Skin of body (tissue), 2 donors: ENCODE results near the gene MT1E. TPM values are rescaled to one million over a fixed set of nuclear protein-coding genes. Genes with fewer than 3 reads are reported as not detected.
A peak's percentile ranks its signal among the peaks of the same experiment; 100 is the strongest.

ENCODE experiments used
- DNase-seq: peaks from one replicate; lab custom pipeline; 2025; lab: John Stamatoyannopoulos, UW
- total RNA-seq: library from RNA; depleted of rRNA; stranded (reverse); fragments of >200 nt; gene quantifications from one replicate; pipeline ENCODE4 v1.2.3, GENCODE V29; 2014

The MT1E gene
- total RNA-seq, 1 donor from 2014 or later = 13.8 TPM

DNA sequence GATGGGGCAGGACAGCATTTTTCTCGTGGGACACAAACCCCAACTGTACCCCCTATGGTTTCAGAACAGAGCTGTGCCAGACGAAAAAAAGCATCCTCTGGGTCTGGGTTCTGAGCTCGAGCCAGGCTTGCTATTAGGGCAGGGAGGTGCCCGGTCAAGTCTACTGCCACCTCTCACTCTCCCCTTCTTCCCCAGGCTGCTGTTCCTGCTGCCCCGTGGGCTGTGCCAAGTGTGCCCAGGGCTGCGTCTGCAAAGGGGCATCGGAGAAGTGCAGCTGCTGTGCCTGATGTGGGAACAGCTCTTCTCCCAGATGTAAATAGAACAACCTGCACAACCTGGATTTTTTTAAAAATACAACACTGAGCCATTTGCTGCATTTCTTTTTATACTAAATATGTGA lies 1.1 kb downstream of the MT1E start:
- no peak for DNase-seq

DNA sequence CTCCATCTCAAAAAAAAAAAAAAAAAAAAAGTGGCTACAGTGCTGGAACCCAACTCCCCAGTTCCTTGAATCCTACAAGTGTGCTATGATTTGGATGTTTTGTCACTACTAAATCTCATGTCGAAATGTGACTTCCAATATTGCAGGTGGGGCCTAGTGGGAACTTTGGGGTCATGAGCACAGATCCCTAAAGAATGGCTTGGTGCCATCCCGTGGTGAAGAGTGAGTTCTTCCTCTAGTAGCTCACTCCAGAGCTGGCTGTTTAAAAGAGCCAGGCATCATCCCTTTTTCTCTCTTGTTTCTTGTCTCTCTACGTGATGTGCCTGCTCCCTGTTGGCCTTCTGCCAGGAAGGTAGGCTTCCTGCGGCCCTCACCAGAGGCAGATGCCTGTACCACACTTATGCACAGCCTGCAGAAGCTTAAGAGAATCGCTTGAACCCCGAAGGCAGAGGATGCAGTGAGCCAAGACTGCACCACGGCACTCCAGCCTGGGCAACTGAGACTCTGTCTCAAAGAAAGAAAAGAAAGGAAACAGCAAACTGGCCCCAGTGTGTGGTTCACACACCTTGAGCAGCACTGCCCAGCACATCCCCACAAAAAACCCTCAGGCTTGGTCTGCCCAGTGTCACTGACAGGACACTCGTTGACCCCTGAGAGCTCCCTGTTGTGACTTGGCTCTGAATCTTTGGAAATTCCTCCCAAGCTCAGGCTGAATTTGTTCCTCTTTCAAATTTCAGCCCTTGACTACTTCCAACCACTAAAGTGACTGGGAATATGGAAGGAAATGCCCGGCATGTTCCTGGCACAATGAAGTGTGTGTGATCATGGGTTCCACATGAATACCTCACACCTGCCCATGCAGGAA lies 3.1 kb downstream of the MT1E start:
- DNase-seq = no peak

DNA sequence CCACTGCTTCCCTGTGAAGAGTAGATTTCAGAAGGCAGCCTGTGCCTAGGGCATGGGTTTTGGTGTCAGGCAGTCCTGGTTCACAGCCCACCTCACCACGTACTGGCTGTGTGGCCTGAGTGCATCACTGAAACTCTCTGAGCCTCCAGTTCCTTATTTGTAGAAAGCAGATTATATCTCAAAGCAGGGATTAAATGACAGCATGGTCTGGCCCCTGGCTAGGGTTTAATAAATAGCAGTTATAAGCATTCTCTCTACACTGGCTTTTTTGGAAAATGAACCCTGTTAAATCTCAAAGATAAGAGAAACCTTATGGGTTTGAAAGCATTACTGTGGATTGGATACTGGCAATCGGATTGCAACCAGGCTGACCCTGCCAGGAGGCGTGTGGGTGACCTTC lies 4.0 kb downstream of the MT1E start:
- DNase-seq = no peak

DNA sequence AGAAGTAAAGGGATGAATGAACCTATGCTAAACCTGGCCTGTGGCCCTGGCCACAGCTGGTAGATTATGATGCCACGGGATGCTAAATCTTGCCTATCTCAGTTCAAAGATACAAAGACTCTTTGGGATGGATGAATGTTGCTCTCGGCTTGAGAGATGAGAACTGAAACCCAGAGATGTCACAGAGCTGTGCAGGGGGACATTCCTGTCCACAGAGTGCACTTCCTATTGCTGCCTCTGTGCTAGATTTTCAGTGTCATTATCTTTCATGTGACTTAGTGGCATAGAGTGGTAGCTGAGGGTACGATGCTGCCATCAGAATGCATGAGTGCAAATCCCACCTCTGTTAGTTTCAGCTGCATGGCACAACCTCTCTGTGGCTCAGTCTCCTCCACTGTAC lies 4.6 kb downstream of the MT1E start:
- no peak for DNase-seq

DNA sequence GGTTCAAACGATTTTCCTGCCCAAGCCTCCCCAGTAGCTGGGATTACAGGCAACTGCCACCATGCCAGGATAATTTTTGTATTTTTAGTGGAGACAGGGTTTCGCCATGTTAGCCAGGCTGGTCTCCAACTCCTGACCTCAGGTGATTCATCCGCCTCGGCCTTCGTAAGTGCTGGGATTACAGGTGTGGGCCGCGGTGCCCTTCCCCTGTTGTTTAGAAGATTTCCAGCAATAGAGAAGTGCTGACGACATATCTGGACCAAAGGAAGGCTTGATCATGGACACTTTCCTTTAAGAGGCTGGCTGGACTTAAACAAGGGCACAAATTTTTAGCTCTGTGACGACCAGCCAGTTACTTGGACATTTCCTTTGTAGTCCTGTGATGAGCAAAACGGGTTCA lies 5.6 kb downstream of the MT1E start:
- DNase-seq = no peak

DNA sequence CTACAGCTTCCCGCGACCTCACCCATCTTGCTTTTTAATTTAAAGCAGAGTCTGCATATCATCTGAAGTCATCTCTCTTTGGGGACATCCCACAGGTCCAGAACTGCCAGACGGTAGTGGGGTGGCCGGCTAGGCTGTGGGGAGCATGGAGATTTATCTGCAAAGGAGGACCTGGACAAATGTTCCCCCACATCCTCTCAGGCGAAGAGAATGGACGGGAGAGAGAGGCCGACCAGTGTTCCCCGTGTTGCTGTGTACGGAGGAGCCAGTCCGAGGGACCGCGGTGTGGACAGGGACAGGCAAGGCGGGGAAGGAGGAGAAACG lies 6.2 kb downstream of the MT1E start:
- no peak for DNase-seq

DNA sequence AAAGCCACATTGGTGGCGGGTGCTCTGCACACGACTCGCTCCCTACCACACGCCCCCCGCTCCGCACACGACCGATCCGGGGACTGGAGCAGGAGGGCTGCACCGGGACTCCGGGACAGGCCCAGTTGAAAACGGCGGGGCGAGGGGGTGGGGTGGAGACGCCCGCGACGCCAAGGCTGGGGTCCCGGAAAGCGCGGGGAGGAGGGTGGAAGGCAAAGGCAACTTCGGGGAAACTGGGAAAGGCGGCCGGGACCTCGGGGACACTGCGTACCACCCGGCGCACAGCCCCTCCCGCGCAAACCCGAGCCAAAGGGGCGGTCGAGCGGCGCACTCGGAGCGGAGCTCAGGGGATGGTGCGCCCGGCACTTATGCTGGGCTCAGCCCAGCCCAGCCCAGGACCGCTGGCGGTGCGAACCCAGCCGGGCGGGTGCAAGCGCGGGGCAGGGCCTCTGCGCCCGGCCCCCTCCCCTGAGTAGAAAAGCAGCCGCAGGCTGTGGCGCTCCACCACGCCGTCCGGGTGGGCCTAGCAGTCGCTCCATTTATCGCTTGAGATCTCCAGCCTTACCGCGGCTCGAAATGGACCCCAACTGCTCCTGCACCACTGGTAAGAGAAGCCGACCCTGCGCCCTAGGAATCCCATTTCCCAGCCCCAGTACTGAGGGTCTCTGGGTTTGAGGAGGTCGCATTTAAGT lies 6.7 kb downstream of the MT1E start, which contains the start of gene MT1M:
Gene MT1M (plus strand): TSS at position 504 of the 692 bp plus-strand sequence. CDS start 73 bp downstream, at position 577.
- peak; percentile 17 for DNase-seq

DNA sequence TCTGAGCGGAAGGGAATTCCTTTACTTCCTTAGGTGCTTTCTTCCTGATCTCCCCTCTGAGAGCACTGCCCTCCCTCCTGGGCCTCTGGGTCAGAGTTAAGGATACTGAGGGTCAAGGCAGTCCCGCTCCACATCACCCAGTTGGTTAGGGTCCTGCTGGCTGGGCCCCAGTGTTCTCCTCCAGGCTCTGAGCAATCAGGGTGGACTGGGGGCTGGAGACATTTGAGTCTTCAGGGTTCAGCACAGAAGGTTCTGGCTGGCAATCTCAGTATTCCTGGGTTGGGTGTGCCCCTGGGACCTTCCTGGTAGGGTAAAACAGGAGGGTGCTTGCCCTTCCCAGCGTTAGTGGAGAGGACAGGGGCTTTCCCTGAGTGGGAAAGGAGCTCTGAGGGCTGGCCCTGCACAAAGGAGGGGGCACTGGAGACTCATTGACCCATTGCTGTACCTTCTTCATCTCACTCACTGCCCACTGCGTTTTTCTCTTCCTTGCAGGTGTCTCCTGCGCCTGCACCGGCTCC lies 7.3 kb downstream of the MT1E start:
- no peak for DNase-seq

DNA sequence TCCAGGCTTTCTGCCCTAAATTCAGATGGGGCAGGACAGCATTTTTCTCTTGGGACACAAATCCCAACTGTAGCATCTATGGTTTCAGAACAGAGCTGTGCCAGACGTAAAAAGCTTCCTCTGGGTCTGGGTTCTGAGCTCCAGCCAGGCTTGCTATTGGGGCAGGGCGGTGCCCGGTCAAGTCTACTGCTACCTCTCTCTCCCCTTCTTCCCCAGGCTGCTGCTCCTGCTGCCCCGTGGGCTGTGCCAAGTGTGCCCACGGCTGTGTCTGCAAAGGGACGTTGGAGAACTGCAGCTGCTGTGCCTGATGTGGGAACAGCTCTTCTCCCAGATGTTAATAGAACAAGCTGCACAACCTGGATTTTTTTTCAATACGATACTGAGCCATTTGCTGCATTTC lies 8.0 kb downstream of the MT1E start:
- DNase-seq = no peak

DNA sequence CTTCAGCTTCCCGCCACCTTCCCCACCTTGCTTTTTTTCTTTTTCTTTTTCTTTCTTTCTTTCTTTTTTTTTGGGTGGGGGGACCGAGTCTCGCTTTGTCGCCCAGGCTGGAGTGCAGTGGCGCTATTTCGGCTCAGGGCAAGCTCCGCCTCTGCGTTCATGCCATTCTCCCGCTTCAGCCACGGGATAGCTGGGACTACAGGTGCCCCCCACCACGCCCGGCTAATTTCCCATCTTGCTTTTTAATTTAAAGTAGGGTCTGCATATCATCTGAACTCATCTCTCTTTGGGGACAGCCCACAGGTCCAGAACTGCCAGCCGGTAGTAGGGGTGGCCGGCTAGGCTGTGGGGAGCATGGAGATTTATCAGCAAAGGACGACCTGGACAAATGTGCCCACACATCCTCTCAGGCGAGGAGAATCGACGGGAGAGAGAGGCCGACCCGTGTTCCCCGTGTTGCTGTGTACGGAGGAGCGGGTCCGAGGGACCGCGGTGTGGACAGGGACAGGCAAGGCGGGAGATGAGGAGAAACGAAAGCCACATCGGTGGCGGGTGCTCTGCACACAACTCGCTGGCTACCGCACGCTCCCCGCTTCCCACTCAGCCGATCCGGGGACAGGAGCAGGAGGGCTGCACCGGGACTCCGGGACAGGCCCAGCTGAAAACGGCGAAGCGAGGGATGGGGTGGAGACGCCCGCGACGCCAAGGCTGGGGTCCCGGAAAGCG lies 9.3 kb downstream of the MT1E start:
- DNase-seq = no peak

DNA sequence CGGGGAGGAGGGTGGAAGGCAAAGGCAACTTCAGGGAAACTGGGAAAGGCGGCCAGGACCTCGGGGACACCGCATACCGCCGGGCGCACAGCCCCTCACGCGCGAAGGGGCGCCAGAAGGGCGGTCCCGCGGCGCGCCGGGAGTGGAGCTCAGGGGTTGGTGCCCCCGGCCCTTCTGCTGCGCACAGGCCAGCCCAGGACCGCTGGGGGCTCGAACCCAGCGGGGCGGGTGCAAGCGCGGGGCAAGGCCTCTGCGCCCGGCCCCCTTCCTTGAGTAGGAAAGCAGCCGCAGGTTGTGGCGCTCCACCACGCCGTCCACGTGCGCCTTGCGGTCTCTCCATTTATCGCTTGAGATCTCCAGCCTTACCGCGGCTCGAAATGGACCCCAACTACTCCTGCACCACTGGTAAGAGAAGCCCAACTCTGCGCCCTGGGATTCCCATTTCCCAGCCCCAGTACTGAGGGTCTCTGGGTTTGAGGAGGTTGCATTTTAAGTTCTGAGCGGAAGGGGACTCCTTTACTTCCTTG lies 9.9 kb downstream of the MT1E start:
- no peak for DNase-seq

DNA sequence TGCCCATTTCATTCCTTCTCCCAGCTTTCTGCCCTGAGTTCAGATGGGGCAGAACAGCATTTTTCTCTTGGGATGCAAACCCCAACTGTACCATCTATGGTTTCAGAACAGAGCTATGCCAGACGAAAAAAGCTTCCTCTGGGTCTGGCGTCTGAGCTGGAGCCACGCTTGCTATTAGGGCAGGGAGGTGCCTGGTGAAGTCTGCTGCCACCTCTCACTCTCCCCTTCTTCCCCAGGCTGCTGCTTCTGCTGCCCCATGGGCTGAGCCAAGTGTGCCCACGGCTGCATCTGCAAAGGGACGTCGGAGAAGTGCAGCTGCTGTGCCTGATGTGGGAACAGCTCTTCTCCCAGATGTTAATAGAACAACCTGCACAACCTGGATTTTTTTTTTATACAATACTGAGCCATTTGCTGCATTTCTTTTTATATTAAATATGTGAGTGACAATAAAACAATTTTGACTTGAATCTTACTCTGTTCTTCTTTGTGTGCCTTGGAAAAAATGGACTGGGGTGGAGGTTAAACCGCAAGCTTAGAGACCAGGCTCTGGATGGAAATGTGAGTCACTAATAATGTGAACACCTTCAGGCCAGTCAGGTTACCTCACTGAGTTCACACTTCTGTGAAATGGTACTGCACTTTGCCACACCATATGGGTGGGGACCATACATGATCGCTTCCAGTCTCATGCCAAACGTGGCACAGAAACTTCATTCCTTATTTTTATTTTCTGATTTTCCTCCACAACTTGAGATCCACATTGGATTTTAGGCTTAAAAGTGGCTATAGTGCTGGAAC lies 11.2 kb downstream of the MT1E start:
- DNase-seq = no peak

DNA sequence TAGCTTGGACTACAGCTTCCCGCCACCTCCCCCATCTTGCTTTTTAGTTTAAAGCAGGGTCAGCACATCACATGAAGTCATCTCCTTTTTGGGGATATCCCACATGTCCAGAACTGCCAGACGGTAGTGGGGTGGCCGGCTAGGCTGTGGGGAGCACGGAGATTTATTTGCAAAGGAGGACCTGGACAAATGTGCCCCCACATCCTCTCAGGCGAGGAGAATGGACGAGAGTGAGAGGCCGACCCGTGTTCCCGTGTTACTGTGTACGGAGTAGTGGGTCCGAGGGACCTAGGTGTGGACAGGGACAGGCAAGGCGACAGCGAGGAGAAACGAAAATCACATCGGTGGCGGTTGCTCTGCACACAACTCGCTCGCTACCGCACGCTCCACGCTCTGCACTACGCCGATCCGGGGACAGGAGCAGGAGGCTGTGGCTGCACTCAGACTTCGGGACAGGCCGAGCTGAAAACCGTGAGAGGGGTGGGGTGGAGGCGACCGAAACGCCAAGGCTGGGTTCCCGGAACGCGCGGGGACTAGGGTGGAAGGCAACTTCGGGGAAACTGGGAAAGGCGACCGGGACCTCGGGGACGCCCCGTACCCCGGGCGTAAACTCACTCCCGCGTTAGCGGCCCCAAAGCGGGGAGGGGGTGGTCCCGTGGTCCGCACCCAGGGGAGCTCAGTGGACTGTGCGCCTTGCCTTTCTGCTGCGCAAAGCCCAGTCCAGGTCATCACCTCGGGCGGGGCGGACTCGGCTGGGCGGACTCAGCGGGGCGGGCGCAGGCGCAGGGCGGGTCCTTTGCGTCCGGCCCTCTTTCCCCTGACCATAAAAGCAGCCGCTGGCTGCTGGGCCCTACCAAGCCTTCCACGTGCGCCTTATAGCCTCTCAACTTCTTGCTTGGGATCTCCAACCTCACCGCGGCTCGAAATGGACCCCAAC lies 12.5 kb downstream of the MT1E start, which contains the start of gene MT1A:
Gene MT1A (plus strand): TSS at position 853 of the 937 bp plus-strand sequence. CDS start 73 bp downstream, at position 926.
- DNase-seq = no peak

DNA sequence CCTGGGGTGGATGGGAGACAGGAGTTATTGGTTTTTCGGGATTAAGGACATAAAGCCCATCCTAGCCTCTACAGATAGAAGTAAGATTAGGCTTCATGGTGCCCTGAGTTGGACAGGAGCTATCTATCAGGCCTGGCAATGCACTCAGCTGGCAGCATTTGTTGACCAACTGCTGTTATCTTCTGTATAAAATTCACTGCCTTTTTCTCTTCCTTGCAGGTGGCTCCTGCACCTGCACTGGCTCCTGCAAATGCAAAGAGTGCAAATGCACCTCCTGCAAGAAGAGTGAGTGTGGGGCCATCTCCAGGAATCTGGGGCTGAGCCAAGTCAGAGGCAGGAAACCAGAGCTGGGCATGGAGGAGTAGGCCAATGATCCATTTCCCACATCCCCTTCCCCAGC lies 13.5 kb downstream of the MT1E start:
- DNase-seq = no peak

DNA sequence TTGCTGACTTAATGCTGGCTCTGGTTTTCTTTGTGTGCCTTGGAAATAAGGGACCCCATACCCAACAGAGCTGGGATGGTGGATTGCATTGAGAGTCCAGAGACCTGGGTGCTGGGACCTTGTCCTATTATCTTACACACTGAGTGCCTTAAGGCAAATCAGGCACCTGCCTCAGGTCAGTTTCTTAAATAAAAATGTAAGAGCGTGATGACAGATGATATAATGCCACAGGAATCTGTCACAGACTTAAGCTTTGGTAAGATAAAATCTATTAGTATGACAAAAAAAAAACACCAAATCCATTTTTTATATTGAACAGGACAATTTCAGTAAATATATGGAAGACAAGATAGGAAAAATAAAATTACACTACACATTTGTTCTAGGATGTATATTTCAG lies 14.5 kb downstream of the MT1E start:
- no peak for DNase-seq

DNA sequence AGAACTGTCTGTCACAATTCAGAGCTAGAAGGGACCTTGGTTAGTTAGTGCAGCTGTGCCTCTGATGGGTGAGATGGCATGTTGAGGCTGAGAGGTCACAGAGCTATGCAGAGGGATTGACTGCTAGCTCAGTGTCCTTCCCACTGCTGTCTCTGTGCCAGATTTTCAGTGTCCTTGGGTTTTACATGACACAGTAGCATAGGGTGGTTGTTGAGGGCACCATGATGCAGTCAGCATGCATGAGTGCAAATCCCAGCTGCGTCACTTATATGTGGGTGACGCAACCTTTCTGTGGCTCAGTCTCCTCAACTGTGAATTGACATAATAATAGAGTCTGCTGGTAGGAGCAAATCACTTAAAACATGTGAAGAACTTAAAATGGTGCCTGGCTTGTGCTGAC lies 15.6 kb downstream of the MT1E start:
- DNase-seq = no peak

DNA sequence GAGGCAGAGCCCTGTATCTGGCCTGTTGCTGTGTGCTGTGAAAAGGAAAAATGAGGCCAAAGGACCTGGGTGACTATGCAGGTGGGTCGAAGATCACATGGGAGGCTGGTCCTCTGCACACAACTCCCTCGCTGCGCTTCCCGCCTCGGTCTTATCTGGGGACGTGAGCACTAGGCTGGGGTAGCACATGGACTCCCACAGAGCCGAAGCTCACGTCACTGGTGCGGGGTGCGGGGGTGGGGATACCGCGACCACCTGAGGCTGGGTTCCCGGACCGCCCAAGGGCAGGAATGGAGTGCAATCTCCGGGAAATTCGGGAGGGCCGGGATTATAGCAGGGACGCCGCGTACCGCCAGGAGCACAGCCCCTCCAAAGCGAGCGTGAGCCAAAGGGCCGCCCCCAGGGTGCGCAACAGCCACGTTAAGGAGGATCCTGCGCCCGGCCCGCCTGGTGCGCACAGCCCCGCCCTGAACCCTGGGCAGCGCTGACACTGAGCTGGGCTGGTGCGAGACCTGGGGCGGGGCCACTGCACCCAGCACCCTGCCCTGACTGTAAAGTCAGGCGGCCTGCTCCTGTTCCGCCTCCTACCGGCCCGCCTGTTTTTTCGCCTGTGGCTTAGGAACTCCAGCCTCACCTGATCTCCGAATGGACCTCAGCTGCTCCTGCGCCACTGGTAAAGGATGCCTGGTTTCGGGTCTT lies 17.6 kb downstream of the MT1E start:
- DNase-seq = no peak

DNA sequence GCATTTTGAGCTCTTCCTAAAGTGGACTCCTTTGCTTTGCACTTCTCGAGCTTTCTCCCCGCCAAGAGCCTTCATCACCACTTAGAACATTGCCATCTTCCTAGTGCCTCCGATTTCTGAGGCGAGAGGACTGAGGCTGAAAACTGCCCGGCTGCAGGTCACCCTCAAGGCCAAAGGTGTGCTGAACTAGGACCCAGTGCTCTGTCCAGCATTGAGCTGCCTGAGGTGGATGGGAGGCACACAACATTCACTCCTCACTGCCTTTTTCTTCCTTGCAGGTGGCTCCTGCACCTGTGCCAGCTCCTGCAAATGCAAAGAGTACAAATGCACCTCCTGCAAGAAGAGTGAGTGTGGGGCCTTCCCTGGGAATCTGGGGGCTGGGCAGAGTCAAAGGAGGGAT lies 18.3 kb downstream of the MT1E start:
- no peak for DNase-seq

DNA sequence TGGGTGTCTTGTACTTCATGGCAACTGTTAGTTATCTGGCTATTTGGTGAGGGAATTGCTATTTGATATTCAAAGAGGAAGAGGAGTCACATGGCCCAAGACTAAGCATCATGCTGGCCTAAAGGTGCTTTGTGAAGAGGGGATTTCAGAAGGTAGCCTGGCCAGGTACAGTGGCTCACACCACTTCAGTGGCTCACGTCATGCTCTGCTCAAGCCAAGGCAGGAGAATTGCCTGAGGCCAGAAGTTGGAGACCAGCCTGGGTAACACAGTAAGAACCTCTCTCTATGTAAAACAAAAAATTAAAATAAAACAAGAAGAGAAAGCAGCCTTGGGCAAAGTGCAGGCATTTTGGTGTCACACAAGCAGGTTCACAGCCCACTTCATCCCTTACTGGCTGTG lies 19.7 kb downstream of the MT1E start:
- DNase-seq = no peak
